K562 (cell line): Measurements from ENCODE around the gene AFF2. TPM values are rescaled to one million over a fixed set of nuclear protein-coding genes. Genes with fewer than 3 reads are reported as not detected.
A peak's percentile ranks its signal among the peaks of the same experiment; 100 is the strongest.

ENCODE experiments used
- ATAC-seq: fragments of 200-7000 bp; cut with Tn5 transposase; 3 replicates; pipeline ENCODE4 v1.9.1; 2020; ENCODE audit warnings: moderate library complexity
- BruUV-seq: library from RNA; stranded (reverse); fragments of 400-500 nt; replicated peaks from 2 replicates; lab custom pipeline; 2021; lab: Mats Ljungman, UMichigan
- CTCF ChIA-PET: fragments of 300-600 bp; formaldehyde crosslinking; extraction: SDS; loops from one replicate; lab custom pipeline; 2021; ENCODE audit warnings: low intra/inter-chr PET ratio; lab: Yijun Ruan, JAX
- POLR2A ChIA-PET: fragments of 300-600, 350-650 bp; sonication (Branson Sonifier 250); formaldehyde crosslinking; extraction: SDS; loops from one replicate; lab custom pipeline; 2021; ENCODE audit warnings: antibody characterized with exemption, inconsistent platforms; lab: Yijun Ruan, JAX
- DNase-seq, 4 experiments: peaks; one replicate each; pipeline versions ENCODE4 v3.0.0 to v3.0.0-alpha.2; 2011 to 2018; ENCODE audit warnings: low spot score in 3 of 4, mixed read lengths in 3 of 4; ENCODE audit errors: extremely low read depth in 1 of 4
- FAIRE-seq: peaks from 2 replicates; lab custom pipeline; 2011; peaks lifted over from hg19 to GRCh38; lab: Jason Lieb, UNC
- H2AFZ ChIP-seq: 2 replicates; pipeline ENCODE4 v1.6.0; 2011; ENCODE audit warnings: low read depth, low read length, control low read depth, inconsistent platforms
- H3K27ac ChIP-seq: fragments of 200-600 bp; 3 replicates; pipeline ENCODE4 v1.8.0; 2011; ENCODE audit warnings: low read depth, mild to moderate bottlenecking, control low read depth, inconsistent platforms, low read length, moderate library complexity, mixed read lengths; ENCODE audit errors: extremely low read depth
- H3K27me3 ChIP-seq, 2 experiments: fragments of 300-600 bp in 1 of 2; 2 replicates in 1 of 2; 3 replicates in 1 of 2; pipeline versions ENCODE4 v1.6.0 to v1.8.0; 2011; ENCODE audit warnings: inconsistent platforms in 2 of 2, low read length in 2 of 2, mild to moderate bottlenecking in 1 of 2, mixed read lengths in 1 of 2, moderate library complexity in 1 of 2; ENCODE audit not compliant: control insufficient read depth in 2 of 2, insufficient read depth in 2 of 2
- H3K36me3 ChIP-seq: fragments of 300-600 bp; 3 replicates; pipeline ENCODE4 v1.8.0; 2011; ENCODE audit warnings: mild to moderate bottlenecking, low read length, inconsistent platforms; ENCODE audit not compliant: control insufficient read depth, insufficient read depth
- H3K4me1 ChIP-seq, 2 experiments: fragments of 200-600 bp in 1 of 2; replicated peaks in 1 of 2; 2 replicates in 1 of 2; 3 replicates in 1 of 2; pipeline versions ENCODE4 v1.5.1 to v1.8.0; 2011; ENCODE audit warnings: inconsistent platforms in 2 of 2, low read length in 2 of 2, mild to moderate bottlenecking in 1 of 2, mixed read lengths in 1 of 2, moderate library complexity in 1 of 2; ENCODE audit not compliant: control insufficient read depth in 2 of 2, insufficient read depth in 2 of 2
- H3K4me2 ChIP-seq: 2 replicates; pipeline ENCODE4 v1.6.1; 2011; ENCODE audit warnings: low read length, control low read depth, inconsistent platforms, mixed read lengths; ENCODE audit not compliant: insufficient read depth
- H3K4me3 ChIP-seq: fragments of 200-600 bp; sonication (generic), shearing (Covaris generic); 2 replicates; pipeline ENCODE4 v1.5.1; 2016; ENCODE audit warnings: control low read depth, inconsistent platforms
- H3K79me2 ChIP-seq: fragments of 200-600 bp; 3 replicates; pipeline ENCODE4 v1.8.0; 2011; ENCODE audit warnings: low read length, inconsistent platforms; ENCODE audit not compliant: control insufficient read depth, insufficient read depth
- H3K9ac ChIP-seq, 2 experiments: 2 replicates each; pipeline versions ENCODE4 v1.6.0 to v1.6.1; 2011; ENCODE audit warnings: low read depth in 2 of 2, low read length in 2 of 2, control low read depth in 1 of 2, inconsistent platforms in 1 of 2, mild to moderate bottlenecking in 1 of 2, mixed read lengths in 1 of 2; ENCODE audit not compliant: insufficient read depth in 1 of 2
- H3K9me1 ChIP-seq: one replicate; pipeline ENCODE4 v1.6.0; 2011; ENCODE audit warnings: inconsistent platforms, mild to moderate bottlenecking, low read length, moderate library complexity; ENCODE audit not compliant: control insufficient read depth, insufficient read depth
- H3K9me3 ChIP-seq: replicated peaks from 2 replicates; pipeline ENCODE4 v1.5.1; 2011; ENCODE audit warnings: low read depth, low read length, inconsistent platforms; ENCODE audit not compliant: control insufficient read depth, insufficient read depth
- H4K20me1 ChIP-seq: replicated peaks from 2 replicates; pipeline ENCODE4 v1.6.1; 2011; ENCODE audit warnings: low read length, inconsistent platforms, mixed read lengths; ENCODE audit not compliant: control insufficient read depth, insufficient read depth
- ASH1L ChIP-seq: fragments of 450-650 bp; IDR thresholded peaks from 2 replicates; pipeline ENCODE4 v1.6.1; 2018; ENCODE audit warnings: borderline replicate concordance, mild to moderate bottlenecking, low read depth; ENCODE audit not compliant: partially characterized antibody
- HNRNPLL ChIP-seq: fragments of 200-400 bp; formaldehyde crosslinking; IDR thresholded peaks from 2 replicates; pipeline ENCODE4 v1.6.1; 2017; ENCODE audit warnings: low read length, low read depth, mild to moderate bottlenecking; ENCODE audit not compliant: poor library complexity, severe bottlenecking
- TGIF2 ChIP-seq: sonication (generic); formaldehyde crosslinking; IDR thresholded peaks from 2 replicates; pipeline ENCODE4 v1.8.1; 2022; ENCODE audit warnings: mild to moderate bottlenecking, missing genetic modification reagents, moderate library complexity
- ZBTB17 ChIP-seq: fragments of 450-650 bp; formaldehyde crosslinking; IDR thresholded peaks from 2 replicates; pipeline ENCODE4 v1.4.0; 2020; ENCODE audit warnings: mild to moderate bottlenecking
- ZNF785 ChIP-seq: fragments of 250-450 bp; sonication (Bioruptor Pico); IDR thresholded peaks from 2 replicates; pipeline ENCODE4 v1.4.0; 2020; ENCODE audit warnings: mild to moderate bottlenecking
- WGBS: fragments of 100-300 bp; shearing (Covaris generic); methylation state at CpG from one replicate; pipeline ENCODE4 v1.1.6; 2016; ENCODE audit warnings: low coverage, mixed read lengths; ENCODE audit not compliant: insufficient coverage; ENCODE audit errors: missing lambda C conversion rate; 5-methylcytosine and 5-hydroxymethylcytosine counted together
- in situ Hi-C: fragments of 300-500 bp; cut with MboI; formaldehyde crosslinking; loops from 4 replicates; pipeline ENCODE4 v1.15.0; 2018; ENCODE audit warnings: inconsistent platforms, mixed read lengths
- intact Hi-C: fragments of 100-400 bp; cut with micrococcal nuclease; formaldehyde crosslinking; loops from 2 replicates; pipeline ENCODE4 v1.14.2; 2022
- polyA plus RNA-seq, 8 experiments: library from polyadenylated mRNA; depleted of rRNA in 4 of 8; stranded (reverse) in 5 of 8; unstranded in 3 of 8; fragments of >200 nt; fragmentation: Nextera tagmentation in 2 of 8; fragmentation: Illumina TruSeq in 1 of 8; extraction: Ambion mirVana in 2 of 8; extraction: Trizol in 1 of 8; gene quantifications; 2 replicates each; pipeline versions ENCODE4 v1.2.1 to v1.2.3, GENCODE V29; 2011 to 2014; ENCODE audit warnings: inconsistent platforms in 1 of 8, missing spikeins in 1 of 8
- total RNA-seq, 7 experiments: library from RNA; depleted of rRNA in 6 of 7; stranded (reverse); fragments of >200 nt in 6 of 7; fragmentation: Illumina TruSeq in 2 of 7; extraction: Trizol in 2 of 7; gene quantifications; 2 replicates each; pipeline versions ENCODE4 v1.2.1 to v1.2.3, GENCODE V29; 2011 to 2021; ENCODE audit warnings: low replicate concordance in 1 of 7
- TF ChIP-seq, protein P1 (sequence below), 3 experiments: IDR thresholded peaks in 2 of 3; conservative IDR thresholded peaks in 1 of 3; 2 replicates each; pipeline ENCODE4 v1.5.1; 2011 to 2012; ENCODE audit warnings: low read length in 3 of 3, mild to moderate bottlenecking in 3 of 3, control low read depth in 2 of 3, improper control_type of control experiment in 1 of 3, inconsistent platforms in 1 of 3, low read depth in 1 of 3, mixed read lengths in 1 of 3, moderate library complexity in 1 of 3; ENCODE audit not compliant: insufficient read depth in 2 of 3

The AFF2 gene
- total and polyA plus RNA-seq, 9 of the 15 experiments (the other 6 are each of a cell fraction or from before 2014, with no cell fraction given) = 0.01 to 0.20 (median 0.07) TPM

- TF ChIP-seq TGIF2 (CRISPR knock-in tag) = no peak
- no peak for TF ChIP-seq ASH1L
- TF ChIP-seq HNRNPLL = no peak
- no peak for TF ChIP-seq ZNF785 (CRISPR knock-in tag)
These were observed 71.9 kb downstream of the AFF2 start (continued) for GRCh38 chrX:148572337-148572736.

DNA sequence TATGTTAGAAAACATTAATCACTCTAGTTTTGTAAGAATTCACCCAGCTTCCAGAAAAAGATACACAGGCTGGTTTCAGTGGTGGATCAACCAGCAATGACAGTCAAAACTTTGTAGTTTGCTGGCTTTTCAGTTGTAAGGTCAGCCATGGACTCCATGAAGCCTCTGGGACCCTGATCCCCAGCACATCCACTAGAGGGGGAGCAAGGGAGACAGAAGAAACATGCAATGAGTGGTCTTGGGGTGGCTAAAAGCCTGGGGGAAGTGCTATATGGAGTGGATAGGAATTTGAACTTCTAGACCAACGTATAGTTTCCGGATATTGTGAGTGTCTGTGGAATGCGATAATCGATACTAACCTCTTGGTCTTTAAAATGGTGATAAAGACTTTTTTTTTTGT is 72.7 kb downstream of the AFF2 start:
- ChIA-PET CTCF (no interaction called here), POLR2A (interaction anchor here (1.0 kb wide), 1 partner anchor 19 kb away, joined by 3 read pairs; no protein-coding TSS in a partner anchor)
- no peaks in the 10 kb centered on the region for H3K9me1 ChIP-seq
- no peaks in the 10 kb centered on the region for H3K4me1 ChIP-seq
- H3K4me3 ChIP-seq = no peak overlapping the region
- ATAC-seq (peak; percentile 69), DNase-seq (peak in 1 of 4 experiments; percentile 17), FAIRE-seq (no peak)
- H3K9me3 ChIP-seq = no peaks in the 10 kb centered on the region
- no peaks in the 10 kb centered on the region for H3K79me2 ChIP-seq
- intact Hi-C loops (no loop called here), in situ Hi-C loops (no loop called here)
- H3K9ac ChIP-seq = no peak overlapping the region
- BruUV-seq = no TSS peak
- TF ChIP-seq, protein P1, sequence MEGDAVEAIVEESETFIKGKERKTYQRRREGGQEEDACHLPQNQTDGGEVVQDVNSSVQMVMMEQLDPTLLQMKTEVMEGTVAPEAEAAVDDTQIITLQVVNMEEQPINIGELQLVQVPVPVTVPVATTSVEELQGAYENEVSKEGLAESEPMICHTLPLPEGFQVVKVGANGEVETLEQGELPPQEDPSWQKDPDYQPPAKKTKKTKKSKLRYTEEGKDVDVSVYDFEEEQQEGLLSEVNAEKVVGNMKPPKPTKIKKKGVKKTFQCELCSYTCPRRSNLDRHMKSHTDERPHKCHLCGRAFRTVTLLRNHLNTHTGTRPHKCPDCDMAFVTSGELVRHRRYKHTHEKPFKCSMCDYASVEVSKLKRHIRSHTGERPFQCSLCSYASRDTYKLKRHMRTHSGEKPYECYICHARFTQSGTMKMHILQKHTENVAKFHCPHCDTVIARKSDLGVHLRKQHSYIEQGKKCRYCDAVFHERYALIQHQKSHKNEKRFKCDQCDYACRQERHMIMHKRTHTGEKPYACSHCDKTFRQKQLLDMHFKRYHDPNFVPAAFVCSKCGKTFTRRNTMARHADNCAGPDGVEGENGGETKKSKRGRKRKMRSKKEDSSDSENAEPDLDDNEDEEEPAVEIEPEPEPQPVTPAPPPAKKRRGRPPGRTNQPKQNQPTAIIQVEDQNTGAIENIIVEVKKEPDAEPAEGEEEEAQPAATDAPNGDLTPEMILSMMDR (IDR thresholded peaks at IDR 0.05 in 2 of 3, conservative IDR thresholded peaks at IDR 0.05 in 1 of 3; ENCODE audit: insufficient read depth in 2 of 3, low read depth in 1 of 3, low read length in 3 of 3) = peak; percentile 8 to 25 (median 19); a peak in 1 of 6 replicates
- TF ChIP-seq ZBTB17 (CRISPR knock-in tag) = no peak
- H3K27me3 ChIP-seq = no peaks in the 10 kb centered on the region
- no peak overlapping the region for H3K27ac ChIP-seq
- H3K4me2 ChIP-seq = no peak overlapping the region
- 52% methylated on average over 4 of the region's 4 CpGs for WGBS
- H4K20me1 ChIP-seq = no peaks in the 10 kb centered on the region
- H2AFZ ChIP-seq = no peak overlapping the region
- no peaks in the 10 kb centered on the region for H3K36me3 ChIP-seq
